SH-SY5Y (cell line): ENCODE measurements around the gene NUDT17.

ENCODE experiments used
- GATA2 ChIP-seq: IDR thresholded peaks from 2 replicates; pipeline ENCODE4 v1.6.1; 2011; ENCODE audit warnings: mild to moderate bottlenecking, low read depth, low read length
- GATA3 ChIP-seq: IDR thresholded peaks from 2 replicates; pipeline ENCODE4 v1.6.1; 2011; ENCODE audit warnings: low read depth, mild to moderate bottlenecking, low read length, moderate library complexity

DNA sequence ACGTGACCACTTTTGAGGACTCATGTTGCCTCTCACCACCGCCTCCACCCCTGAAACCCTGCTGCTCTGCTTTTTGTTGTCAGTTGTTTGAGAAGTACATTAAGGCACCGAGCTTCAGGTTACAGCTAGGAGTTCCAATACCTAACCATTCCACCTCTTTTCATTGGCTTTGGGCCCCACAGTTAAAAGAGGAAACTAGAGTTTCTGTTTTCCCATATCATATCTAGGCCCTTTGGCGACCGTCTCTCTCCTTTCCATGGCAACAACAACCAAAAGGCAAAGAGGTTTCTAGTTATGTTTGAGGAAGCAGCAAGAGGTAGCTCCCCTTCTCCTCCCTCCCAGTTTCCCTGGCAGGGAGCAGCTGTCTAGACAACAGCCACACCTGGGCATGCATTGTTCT is 34.3 kb downstream of the NUDT17 start:
- TF ChIP-seq GATA2 (no peak), GATA3 (no peak)
